Left kidney (tissue), 2 donors: ENCODE measurements around the gene BARX2. TPM values are rescaled to one million over a fixed set of nuclear protein-coding genes. Genes with fewer than 3 reads are reported as not detected.

ENCODE experiments used
- DNase-seq: peaks from one replicate; pipeline ENCODE4 v3.0.0-alpha.2; 2013
- polyA plus RNA-seq: library from polyadenylated mRNA; unstranded; fragments of 120-200 nt; gene quantifications from one replicate; pipeline ENCODE4 v1.2.1, GENCODE V29; 2013; ENCODE audit not compliant: insufficient read length

BARX2 gene
- polyA plus RNA-seq, 1 donor: 1.0 TPM

GRCh38 chr11:129402206-129403171 lies 26.8 kb downstream of the BARX2 start:
- DNase-seq: no peak

DNA sequence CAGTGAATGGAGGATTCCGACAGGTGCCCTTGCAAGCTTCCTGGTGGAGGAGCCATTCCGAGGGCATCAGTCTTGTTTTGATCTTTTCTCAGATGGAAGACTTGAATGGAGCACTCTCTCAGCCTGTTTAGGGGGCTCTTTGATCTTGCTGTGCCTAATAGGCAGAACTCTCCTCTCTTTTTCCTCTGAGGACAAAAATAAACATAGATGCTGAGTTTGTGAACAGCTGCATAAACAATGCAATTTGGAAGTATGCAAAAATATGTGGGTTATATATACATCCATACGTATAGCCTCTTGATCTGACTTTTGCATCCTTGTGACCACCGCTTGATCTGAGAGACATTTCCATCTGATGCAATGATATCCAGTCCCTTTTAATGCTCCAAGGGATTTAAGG lies 29.1 kb downstream of the BARX2 start:
- DNase-seq: no peak

- no peak for DNase-seq
Measured at GRCh38 chr11:129408865-129409444, 33.3 kb downstream of the BARX2 start.

DNA sequence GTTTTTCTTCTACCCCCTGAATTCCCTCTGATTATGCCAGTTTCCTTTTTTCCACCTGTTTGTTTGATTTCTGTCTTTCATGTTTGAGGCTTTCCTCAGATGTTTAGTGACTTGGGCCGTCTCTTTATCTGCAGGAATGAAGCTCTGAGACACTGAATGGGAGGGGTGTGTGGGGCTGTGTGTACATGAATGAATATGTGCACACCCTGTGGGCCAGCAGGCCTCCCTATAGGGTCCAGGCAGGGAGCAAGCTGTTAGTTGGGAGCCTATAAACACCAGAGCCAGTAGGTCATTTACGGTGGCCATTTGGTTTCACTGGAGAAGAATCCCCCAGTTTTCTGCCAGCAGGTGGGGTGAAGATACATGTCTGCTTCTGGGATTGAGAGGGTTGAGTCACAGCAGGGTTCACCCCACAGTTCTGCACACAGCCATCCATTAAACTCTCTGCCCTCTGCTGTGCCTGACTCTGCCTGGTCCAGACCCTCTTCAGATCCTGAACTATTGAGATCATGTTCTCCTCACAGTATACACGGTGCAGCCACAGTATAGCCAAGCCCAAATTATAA lies 34.8 kb downstream of the BARX2 start:
- no peak for DNase-seq

GRCh38 chr11:129412494-129412893 lies 36.8 kb downstream of the BARX2 start:
- DNase-seq: no peak

GRCh38 chr11:129414144-129414872 lies 38.7 kb downstream of the BARX2 start:
- DNase-seq: no peak

- no peak for DNase-seq
Measured at GRCh38 chr11:129416080-129416820, 40.6 kb downstream of the BARX2 start.

DNA sequence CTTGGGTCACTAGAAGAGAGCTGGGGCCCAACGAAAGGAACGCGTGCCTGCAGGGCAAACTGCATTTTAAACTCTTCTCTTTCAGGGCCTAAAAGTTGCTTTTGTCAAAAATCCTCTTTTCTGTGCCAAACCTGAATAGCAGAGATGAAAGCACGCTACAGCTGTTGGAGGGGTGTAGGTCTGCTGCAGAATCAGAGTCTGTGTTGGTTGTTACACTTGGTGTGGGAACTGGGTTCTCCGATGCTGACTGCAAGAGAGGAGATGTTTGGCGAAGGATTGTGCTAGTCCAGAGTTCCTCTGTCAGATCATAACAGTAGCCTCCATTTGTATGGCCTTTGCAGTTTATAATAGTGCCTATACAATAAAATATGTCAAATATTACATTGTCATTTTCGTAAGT lies 41.8 kb downstream of the BARX2 start:
- no peak for DNase-seq

DNA sequence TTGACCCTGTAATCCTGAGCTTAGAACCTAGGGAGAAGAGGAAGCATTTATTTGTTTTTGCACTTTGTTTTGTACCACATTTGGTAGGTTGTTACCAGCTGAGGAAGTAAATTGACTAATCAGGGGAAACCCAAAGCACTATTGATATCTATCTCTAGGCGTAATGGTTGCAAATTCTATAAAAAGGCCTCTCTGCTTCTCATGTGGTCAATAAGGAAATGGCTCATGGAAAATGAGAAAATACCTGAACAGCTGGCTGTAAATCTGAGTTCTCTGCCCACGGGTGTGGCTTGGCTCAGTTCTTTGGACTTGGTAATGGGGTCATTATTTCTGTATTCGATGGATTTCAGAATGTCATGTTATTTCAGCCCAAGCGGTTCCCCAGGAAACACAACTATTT lies 42.4 kb downstream of the BARX2 start:
- no peak for DNase-seq

DNA sequence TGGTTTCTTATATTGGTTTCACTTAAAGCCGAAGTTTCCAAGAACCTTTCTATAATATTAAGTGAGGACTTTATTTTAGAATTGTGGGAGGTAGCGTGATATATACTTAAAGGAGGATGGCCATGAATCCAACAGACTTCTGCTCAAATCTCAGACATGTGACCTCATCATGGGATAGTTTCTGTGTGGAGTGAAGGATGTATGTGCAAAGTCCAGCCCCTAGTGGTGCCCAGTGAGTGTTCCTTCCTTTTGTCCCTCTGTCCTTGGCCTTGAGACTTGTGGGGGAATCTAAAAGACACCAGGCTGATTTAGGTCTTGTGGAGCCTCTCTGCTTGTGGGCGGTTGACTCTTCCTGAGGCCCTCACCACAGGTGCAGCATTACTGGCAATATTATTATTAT lies 43.7 kb downstream of the BARX2 start:
- DNase-seq: no peak

DNA sequence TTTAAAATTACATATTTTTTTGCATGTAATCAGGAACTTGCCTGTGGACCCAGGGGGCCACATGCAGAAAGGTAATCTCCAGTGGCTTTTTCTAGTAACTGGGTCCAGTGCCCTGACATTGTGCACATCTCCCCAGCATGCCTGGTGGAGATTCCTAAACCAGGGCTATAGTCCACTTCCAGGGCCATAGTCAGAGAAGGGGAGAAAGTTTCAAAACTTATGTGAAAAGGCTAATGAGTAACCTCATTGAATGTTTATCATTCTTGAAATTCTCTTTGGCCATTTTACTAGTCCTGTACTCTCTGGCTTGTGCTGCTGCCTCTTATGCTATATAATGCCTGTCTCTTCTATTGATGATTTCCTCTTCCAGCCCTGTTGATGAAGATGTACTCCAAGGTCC lies 47.8 kb downstream of the BARX2 start:
- no peak for DNase-seq

- no peak for DNase-seq
Measured at GRCh38 chr11:129425214-129425613, 49.6 kb downstream of the BARX2 start.

DNA sequence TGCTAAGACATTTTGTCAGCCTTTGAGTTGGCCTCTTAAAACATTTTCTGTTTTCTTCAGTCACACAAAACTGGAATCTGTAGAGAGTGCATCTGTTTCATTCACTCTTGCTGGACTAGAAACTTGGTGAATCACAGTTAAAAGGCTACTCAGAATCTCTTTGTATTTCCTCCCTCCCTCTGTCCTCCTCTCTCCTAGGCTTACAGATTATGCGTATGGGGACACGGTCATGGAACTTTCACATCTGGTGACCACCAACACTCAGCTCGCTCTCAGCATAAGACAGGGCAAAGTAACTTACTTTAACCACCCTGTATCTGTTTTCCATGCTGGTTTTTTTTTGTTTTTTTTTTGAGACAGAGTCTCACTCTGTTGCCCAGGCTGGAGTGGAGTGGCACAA lies 50.4 kb downstream of the BARX2 start:
- no peak for DNase-seq

DNA sequence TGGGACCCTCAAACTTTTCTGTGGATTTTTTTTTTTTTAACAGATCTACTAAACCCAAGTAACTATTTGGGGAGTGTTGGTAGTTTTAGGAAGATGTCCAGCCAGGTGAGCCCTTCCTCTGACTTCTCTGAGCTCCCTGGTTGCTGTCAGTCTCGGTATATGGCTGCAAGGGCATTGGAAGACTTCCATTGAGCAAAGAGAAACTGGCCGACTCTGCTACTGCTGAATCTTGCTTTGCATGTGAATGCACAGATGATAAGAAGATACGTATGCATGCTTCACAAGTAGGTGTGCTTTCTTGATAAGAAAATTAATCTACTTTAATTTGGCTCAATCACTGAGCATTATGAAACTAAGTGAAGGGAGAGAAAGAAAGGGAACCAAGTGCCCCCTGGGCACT lies 51.1 kb downstream of the BARX2 start:
- DNase-seq: no peak

GRCh38 chr11:129427376-129427775 lies 51.7 kb downstream of the BARX2 start:
- DNase-seq: no peak

DNA sequence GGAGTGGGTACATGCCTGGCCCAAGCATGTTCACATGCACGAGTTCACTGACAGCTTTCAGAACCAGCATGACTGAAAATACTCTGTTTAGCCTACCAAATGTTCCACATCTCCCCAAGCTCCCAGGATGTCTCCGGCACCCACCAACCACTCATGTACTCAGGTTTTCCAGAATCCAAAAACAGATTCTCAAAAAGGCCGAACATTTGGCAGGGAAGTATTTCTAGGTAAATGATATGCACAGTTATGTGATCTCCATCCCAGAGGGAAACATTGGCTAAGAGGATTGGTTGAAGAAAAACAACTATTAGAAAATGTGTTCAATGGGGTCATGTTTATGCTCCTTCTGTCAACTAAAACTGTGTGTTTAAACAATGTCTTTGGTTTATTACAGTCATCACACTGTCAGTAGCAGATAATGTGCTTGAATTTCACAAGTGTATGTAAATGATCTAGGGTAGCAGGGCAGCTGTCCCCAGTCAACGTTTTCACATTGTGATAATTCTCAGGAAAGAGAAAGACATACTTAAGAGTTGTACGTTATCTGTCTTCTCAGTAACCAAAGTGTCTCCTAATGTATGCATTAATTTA lies 52.3 kb downstream of the BARX2 start:
- DNase-seq: no peak

GRCh38 chr11:129428557-129428956 lies 52.9 kb downstream of the BARX2 start:
- no peak for DNase-seq

- DNase-seq: no peak
Measured at GRCh38 chr11:129434641-129435498, 59.2 kb downstream of the BARX2 start.

GRCh38 chr11:129435499-129436245 lies 60.0 kb downstream of the BARX2 start:
- DNase-seq: no peak

DNA sequence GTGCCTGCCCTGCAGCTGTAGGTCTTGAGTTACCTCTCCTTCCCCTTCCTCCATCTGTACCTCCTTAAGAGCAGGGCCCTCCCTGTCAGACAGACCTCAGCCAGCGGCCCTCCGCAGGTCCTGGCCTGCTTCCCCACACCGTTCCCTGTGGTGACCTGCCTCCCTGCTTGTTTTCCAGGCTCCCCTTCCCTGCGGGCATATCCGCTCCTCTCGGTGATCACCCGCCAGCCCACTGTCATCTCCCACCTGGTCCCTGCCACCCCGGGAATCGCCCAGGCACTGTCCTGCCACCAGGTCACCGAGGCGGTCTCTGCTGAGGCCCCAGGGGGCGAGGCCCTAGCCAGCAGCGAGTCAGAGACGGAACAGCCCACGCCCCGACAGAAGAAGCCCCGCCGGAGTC lies 60.9 kb downstream of the BARX2 start:
- no peak for DNase-seq
